Astrocyte of the spinal cord (primary cell): ENCODE measurements around the gene UQCC2.

ENCODE experiments used
- DNase-seq: peaks from one replicate; pipeline ENCODE4 v3.0.0; 2011; ENCODE audit warnings: low read depth, low spot score
- H3K4me3 ChIP-seq: 2 replicates; pipeline ENCODE4 v1.5.1; 2011; ENCODE audit warnings: low read depth, mild to moderate bottlenecking, low read length, moderate library complexity
- CTCF ChIP-seq: IDR thresholded peaks from 2 replicates; pipeline ENCODE4 v1.5.1; 2012; ENCODE audit warnings: low read depth, mild to moderate bottlenecking, low read length, inconsistent platforms
- in situ Hi-C: cut with HindIII; loops from 2 replicates; pipeline ENCODE4 v1.10.0; 2017; ENCODE audit warnings: low sequenced_read_pairs

The UQCC2 gene

GRCh38 chr6:33738879-33739278 is 27.4 kb upstream of the UQCC2 start:
- H3K4me3 ChIP-seq = no peak overlapping the region

GRCh38 chr6:33738153-33738552 is 26.7 kb upstream of the UQCC2 start:
- TF ChIP-seq CTCF = no peak
- DNase-seq = no peak
- in situ Hi-C loops = no loop called here
- H3K4me3 ChIP-seq = no peak overlapping the region

More at GRCh38 chr6:33738879-33739278, 27.4 kb upstream of the UQCC2 start:
- no peak for DNase-seq
- TF ChIP-seq CTCF = no peak
- in situ Hi-C loops = no loop called here

GRCh38 chr6:33737267-33738026 is 25.9 kb upstream of the UQCC2 start:
- TF ChIP-seq CTCF = no peak
- H3K4me3 ChIP-seq = no peak overlapping the region
- no peak for DNase-seq
- in situ Hi-C loops = no loop called here

- DNase-seq = no peak
- H3K4me3 ChIP-seq = no peak overlapping the region
- TF ChIP-seq CTCF = no peak
- in situ Hi-C loops = no loop called here
These were observed 23.7 kb upstream of the UQCC2 start for GRCh38 chr6:33735216-33735615.

GRCh38 chr6:33733709-33734007 is 22.2 kb upstream of the UQCC2 start:
- no peak overlapping the region for H3K4me3 ChIP-seq
- no peak for TF ChIP-seq CTCF
- no peak for DNase-seq
- in situ Hi-C loops = no loop called here

- H3K4me3 ChIP-seq = no peak overlapping the region
- in situ Hi-C loops = no loop called here
- TF ChIP-seq CTCF = no peak
- DNase-seq = no peak
These were observed 21.6 kb upstream of the UQCC2 start for GRCh38 chr6:33732817-33733708.
